HL-60 (cell line): ENCODE measurements around the gene HAPLN2.

Source experiments
- DNase-seq, 2 experiments: peaks; one replicate each; pipeline ENCODE4 v3.0.0-alpha.2; 2010 to 2020; ENCODE audit warnings: low read depth in 1 of 2, low spot score in 1 of 2
- H3K27ac ChIP-seq: fragments of 250-450 bp; sonication (Bioruptor Pico); replicated peaks from 2 replicates; pipeline ENCODE4 v1.5.1; 2020; ENCODE audit warnings: mild to moderate bottlenecking, moderate library complexity
- H3K27me3 ChIP-seq: fragments of 250-450 bp; sonication (Bioruptor Pico); 2 replicates; pipeline ENCODE4 v1.5.1; 2021; ENCODE audit warnings: mild to moderate bottlenecking, moderate library complexity; ENCODE audit not compliant: insufficient read depth, poor library complexity, severe bottlenecking
- H3K4me3 ChIP-seq: replicated peaks from 2 replicates; pipeline ENCODE4 v1.5.1; 2011; ENCODE audit warnings: mild to moderate bottlenecking, control low read depth, low read length; ENCODE audit not compliant: insufficient read depth
- CTCF ChIP-seq: IDR thresholded peaks from one replicate; pipeline ENCODE4 v1.5.1; 2011; ENCODE audit warnings: low read length, control low read depth, inconsistent platforms; ENCODE audit not compliant: insufficient read depth
- GABPA ChIP-seq: IDR thresholded peaks from 2 replicates; pipeline ENCODE4 v1.6.1; 2012; ENCODE audit warnings: low read depth
- POLR2AphosphoS5 ChIP-seq: IDR thresholded peaks from 2 replicates; pipeline ENCODE4 v1.6.1; 2012; ENCODE audit warnings: low read depth
- REST ChIP-seq: IDR thresholded peaks from 2 replicates; pipeline ENCODE4 v1.6.1; 2012; ENCODE audit warnings: low read depth; ENCODE audit not compliant: insufficient replicate concordance
- SPI1 ChIP-seq: IDR thresholded peaks from 2 replicates; pipeline ENCODE4 v1.6.1; 2012; ENCODE audit warnings: low read depth, mild to moderate bottlenecking, borderline replicate concordance

Gene HAPLN2

GRCh38 chr1:156652131-156652991, 33.1 kb downstream of the HAPLN2 start:
- DNase-seq: peak in 1 of 2 experiments; percentile 35
- Histone ChIP-seq H3K27me3 (peaks cover 15% of the 10 kb centered on the region), H3K4me3 (no peak overlapping the region), H3K27ac (no peak overlapping the region)
- TF ChIP-seq REST: peak; percentile 98
- TF ChIP-seq POLR2AphosphoS5: no peak
- peak; percentile 40; the same call in 1 of the 2 replicates for TF ChIP-seq SPI1
- TF ChIP-seq GABPA: no peak
- no peak for TF ChIP-seq CTCF

GRCh38 chr1:156652992-156653355, 33.8 kb downstream of the HAPLN2 start:
- no peak overlapping the region for H3K4me3 ChIP-seq
- DNase-seq: no peak
- TF ChIP-seq REST (no peak), GABPA (no peak), SPI1 (no peak), POLR2AphosphoS5 (no peak), CTCF (no peak)
- H3K27ac ChIP-seq: no peak overlapping the region
- peaks cover 9% of the 10 kb centered on the region for H3K27me3 ChIP-seq

- Histone ChIP-seq H3K27ac (no peak overlapping the region), H3K4me3 (no peak overlapping the region), H3K27me3 (peaks cover 3% of the 10 kb centered on the region)
- TF ChIP-seq SPI1: no peak
- no peak for TF ChIP-seq REST
- TF ChIP-seq POLR2AphosphoS5: no peak
- TF ChIP-seq CTCF: no peak
- TF ChIP-seq GABPA: no peak
- no peak for DNase-seq
These were observed 35.5 kb downstream of the HAPLN2 start for GRCh38 chr1:156654700-156655099.
